GM06990 (cell line): Measurements from ENCODE around the gene CNGB1.

Source experiments
- DNase-seq: peaks from one replicate; pipeline ENCODE4 v3.0.0-alpha.2; 2011; ENCODE audit not compliant: insufficient read length; ENCODE audit errors: extremely low read depth
- H3K27me3 ChIP-seq: replicated peaks from 2 replicates; pipeline ENCODE4 v1.6.0; 2011; ENCODE audit warnings: low read length; ENCODE audit not compliant: control insufficient read depth, insufficient read depth
- H3K36me3 ChIP-seq: 2 replicates; pipeline ENCODE4 v1.5.1; 2011; ENCODE audit warnings: low read length; ENCODE audit not compliant: control insufficient read depth, insufficient read depth
- H3K4me3 ChIP-seq: replicated peaks from 2 replicates; pipeline ENCODE4 v1.5.1; 2011; ENCODE audit warnings: low read depth, mild to moderate bottlenecking, control low read depth, low read length
- TF ChIP-seq, protein P1 (sequence below): IDR thresholded peaks from 2 replicates; pipeline ENCODE4 v1.5.1; 2011; ENCODE audit warnings: low read length, control low read depth, mild to moderate bottlenecking, inconsistent platforms; ENCODE audit not compliant: insufficient read depth, poor library complexity, severe bottlenecking

CNGB1 gene

DNA sequence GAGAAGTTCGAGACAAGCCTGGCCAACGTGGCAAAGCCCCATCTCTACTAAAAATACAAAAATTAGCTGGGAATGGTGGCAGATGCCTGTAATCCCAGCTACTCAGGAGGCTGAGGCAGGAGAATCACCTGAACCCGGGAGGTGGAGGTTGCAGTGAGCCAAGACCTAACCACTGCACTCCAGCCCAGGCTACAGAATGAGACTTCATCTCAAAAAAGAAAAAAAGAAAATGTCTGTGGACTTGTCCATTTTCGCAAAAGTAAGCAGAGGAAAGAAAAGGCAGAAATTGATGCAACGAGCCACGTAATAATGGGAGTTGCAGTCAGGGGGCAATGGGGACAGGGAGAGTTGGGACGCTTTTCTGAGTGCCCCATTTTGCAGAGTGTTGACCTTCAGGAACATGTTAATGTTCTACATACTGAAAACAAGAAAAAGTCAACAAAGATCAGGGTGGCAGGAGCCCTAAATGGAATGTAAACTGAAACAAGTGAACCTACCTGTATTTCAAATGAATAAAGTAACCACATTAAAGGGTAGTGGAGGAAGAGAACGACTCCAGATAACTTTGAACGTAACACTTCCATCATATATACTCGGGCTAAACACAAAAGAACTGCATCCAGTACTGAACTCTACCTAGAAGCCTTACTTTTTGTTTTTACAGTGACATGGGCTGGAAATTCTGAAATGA, 76.4 kb downstream of the CNGB1 start:
- no peak overlapping the region for H3K4me3 ChIP-seq
- TF ChIP-seq, protein P1, sequence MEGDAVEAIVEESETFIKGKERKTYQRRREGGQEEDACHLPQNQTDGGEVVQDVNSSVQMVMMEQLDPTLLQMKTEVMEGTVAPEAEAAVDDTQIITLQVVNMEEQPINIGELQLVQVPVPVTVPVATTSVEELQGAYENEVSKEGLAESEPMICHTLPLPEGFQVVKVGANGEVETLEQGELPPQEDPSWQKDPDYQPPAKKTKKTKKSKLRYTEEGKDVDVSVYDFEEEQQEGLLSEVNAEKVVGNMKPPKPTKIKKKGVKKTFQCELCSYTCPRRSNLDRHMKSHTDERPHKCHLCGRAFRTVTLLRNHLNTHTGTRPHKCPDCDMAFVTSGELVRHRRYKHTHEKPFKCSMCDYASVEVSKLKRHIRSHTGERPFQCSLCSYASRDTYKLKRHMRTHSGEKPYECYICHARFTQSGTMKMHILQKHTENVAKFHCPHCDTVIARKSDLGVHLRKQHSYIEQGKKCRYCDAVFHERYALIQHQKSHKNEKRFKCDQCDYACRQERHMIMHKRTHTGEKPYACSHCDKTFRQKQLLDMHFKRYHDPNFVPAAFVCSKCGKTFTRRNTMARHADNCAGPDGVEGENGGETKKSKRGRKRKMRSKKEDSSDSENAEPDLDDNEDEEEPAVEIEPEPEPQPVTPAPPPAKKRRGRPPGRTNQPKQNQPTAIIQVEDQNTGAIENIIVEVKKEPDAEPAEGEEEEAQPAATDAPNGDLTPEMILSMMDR, result no peak
- no peak for DNase-seq
- peaks cover 1% of the 10 kb centered on the region for H3K27me3 ChIP-seq
- H3K36me3 ChIP-seq, result no peaks in the 10 kb centered on the region

- Histone ChIP-seq H3K27me3 (peaks cover 1% of the 10 kb centered on the region), H3K4me3 (no peak overlapping the region), H3K36me3 (no peaks in the 10 kb centered on the region)
- DNase-seq, result no peak
- TF ChIP-seq, protein P1, result no peak
Measured at GRCh38 chr16:57893559-57894389, 77.2 kb downstream of the CNGB1 start.

DNA sequence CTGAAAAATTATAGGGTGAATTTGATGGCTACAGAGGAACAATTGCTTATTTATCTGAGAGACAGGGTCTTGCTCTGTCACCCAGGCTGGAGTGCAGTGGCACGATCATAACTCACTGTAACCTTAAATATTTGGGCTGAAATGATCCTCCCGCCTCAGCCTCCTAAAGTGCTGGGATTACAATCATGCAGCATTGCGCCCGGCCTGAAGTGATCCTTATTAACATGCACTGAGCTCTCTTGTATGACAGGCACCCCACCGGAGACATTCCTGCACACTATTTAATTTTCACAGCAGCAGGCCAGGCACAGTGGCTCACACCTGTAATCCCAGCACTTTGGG, 77.7 kb downstream of the CNGB1 start:
- Histone ChIP-seq H3K4me3 (no peak overlapping the region), H3K36me3 (no peaks in the 10 kb centered on the region), H3K27me3 (peaks cover 1% of the 10 kb centered on the region)
- TF ChIP-seq, protein P1, result no peak
- DNase-seq, result no peak

- Histone ChIP-seq H3K36me3 (no peaks in the 10 kb centered on the region), H3K27me3 (peaks cover 1% of the 10 kb centered on the region), H3K4me3 (no peak overlapping the region)
- no peak for DNase-seq
- TF ChIP-seq, protein P1, result no peak
Measured at GRCh38 chr16:57892447-57893096, 78.4 kb downstream of the CNGB1 start.

DNA sequence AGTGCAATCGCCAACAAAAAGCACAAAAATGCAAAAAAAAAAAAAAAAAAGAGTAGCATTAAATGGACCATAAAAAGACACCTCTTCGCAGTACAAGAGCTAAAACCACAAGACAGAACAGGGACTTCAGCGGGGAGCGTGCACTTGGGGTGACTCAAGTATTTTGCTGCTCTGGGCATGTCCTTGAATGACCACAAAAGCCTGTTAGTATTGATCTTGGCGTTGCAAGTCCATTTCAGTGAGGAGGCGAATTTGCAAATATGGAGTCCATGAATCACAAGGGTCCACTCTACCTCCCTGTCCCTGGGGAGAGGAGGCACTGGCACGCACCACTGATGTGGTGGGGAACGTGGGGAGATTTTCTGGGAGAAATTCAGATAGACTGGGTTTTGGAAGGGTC, 78.9 kb downstream of the CNGB1 start:
- DNase-seq, result no peak
- H3K4me3 ChIP-seq, result no peak overlapping the region
- H3K27me3 ChIP-seq, result peaks cover 1% of the 10 kb centered on the region
- H3K36me3 ChIP-seq, result no peaks in the 10 kb centered on the region
- TF ChIP-seq, protein P1, result no peak
